Measurements from ENCODE around the gene HIVEP1. TPM values are rescaled to one million over a fixed set of nuclear protein-coding genes. Genes with fewer than 3 reads are reported as not detected.

Gene HIVEP1
- polyA plus RNA-seq, 4 donors = 22.6 to 25.8 (median 23.8) TPM

- DNase-seq (ENCODE audit: low read depth in 4 of 4, low spot score in 3 of 4) = no peak
Observed at GRCh38 chr6:11992086-11992485, 20.0 kb upstream of the HIVEP1 start.

GRCh38 chr6:11994875-11995461 lies 17.1 kb upstream of the HIVEP1 start:
- no peak for DNase-seq (ENCODE audit: low read depth in 4 of 4, low spot score in 3 of 4)

GRCh38 chr6:11996751-11997150 lies 15.4 kb upstream of the HIVEP1 start:
- no peak for DNase-seq (ENCODE audit: low read depth in 4 of 4, low spot score in 3 of 4)

- no peak for DNase-seq (ENCODE audit: low read depth in 4 of 4, low spot score in 3 of 4)
Observed at GRCh38 chr6:11999246-11999645, 12.9 kb upstream of the HIVEP1 start.

- DNase-seq (ENCODE audit: low read depth in 4 of 4, low spot score in 3 of 4) = no peak
Observed at GRCh38 chr6:12000174-12000573, 11.9 kb upstream of the HIVEP1 start.

- no peak for DNase-seq (ENCODE audit: low read depth in 4 of 4, low spot score in 3 of 4)
Observed at GRCh38 chr6:12001004-12001705, 11.0 kb upstream of the HIVEP1 start.

- DNase-seq (ENCODE audit: low read depth in 4 of 4, low spot score in 3 of 4) = no peak
Observed at GRCh38 chr6:12001706-12002435, 10.2 kb upstream of the HIVEP1 start.

- no peak for DNase-seq (ENCODE audit: low read depth in 4 of 4, low spot score in 3 of 4)
Observed at GRCh38 chr6:12007473-12007872, 4.6 kb upstream of the HIVEP1 start.

- DNase-seq (ENCODE audit: low read depth in 4 of 4, low spot score in 3 of 4) = no peak
Observed at GRCh38 chr6:12007887-12008286, 4.2 kb upstream of the HIVEP1 start.

GRCh38 chr6:12008366-12009179 lies 3.5 kb upstream of the HIVEP1 start:
- DNase-seq (ENCODE audit: low read depth in 4 of 4, low spot score in 3 of 4) = peak in 2 of 4 donors; percentile 70 to 75

GRCh38 chr6:12009180-12009685 lies 2.9 kb upstream of the HIVEP1 start:
- DNase-seq (ENCODE audit: low read depth in 4 of 4, low spot score in 3 of 4) = no peak

GRCh38 chr6:12009876-12010634 lies 2.1 kb upstream of the HIVEP1 start:
- no peak for DNase-seq (ENCODE audit: low read depth in 4 of 4, low spot score in 3 of 4)

- peak in 3 of 4 donors; percentile 65 to 71 (median 68) for DNase-seq (ENCODE audit: low read depth in 4 of 4, low spot score in 3 of 4)
Observed at GRCh38 chr6:12010635-12011275, 1.4 kb upstream of the HIVEP1 start.

GRCh38 chr6:12011276-12012037 lies 655 bp upstream of the HIVEP1 start:
- DNase-seq (ENCODE audit: low read depth in 4 of 4, low spot score in 3 of 4) = peak; percentile 78 to 90 (median 88)

GRCh38 chr6:12012558-12013306 lies 620 bp downstream of the HIVEP1 start:
- DNase-seq (ENCODE audit: low read depth in 4 of 4, low spot score in 3 of 4) = peak in 3 of 4 donors; percentile 69 to 73 (median 72)

GRCh38 chr6:12013307-12013719 lies 1.2 kb downstream of the HIVEP1 start:
- no peak for DNase-seq (ENCODE audit: low read depth in 4 of 4, low spot score in 3 of 4)

- DNase-seq (ENCODE audit: low read depth in 4 of 4, low spot score in 3 of 4) = no peak
Observed at GRCh38 chr6:12014027-12014872, 2.1 kb downstream of the HIVEP1 start.

Measured in left renal pelvis (tissue), 4 donors.